ENCODE results near the gene HPN.

The HPN gene

GRCh38 chr19:35074426-35075201 lies 33.1 kb downstream of the HPN start:
- H3K4me3 ChIP-seq (replicated peaks in 1 of 2; ENCODE audit: low read depth in 2 of 2, low read length in 2 of 2), result no peak overlapping the region
- TF ChIP-seq CTCF (IDR thresholded peaks at IDR 0.05; ENCODE audit: low read depth, low read length), result no peak
- no peak for DNase-seq (ENCODE audit: low read depth in 2 of 2)

- no peak overlapping the region for H3K4me3 ChIP-seq (replicated peaks in 1 of 2; ENCODE audit: low read depth in 2 of 2, low read length in 2 of 2)
- no peak for TF ChIP-seq CTCF (IDR thresholded peaks at IDR 0.05; ENCODE audit: low read depth, low read length)
- DNase-seq (ENCODE audit: low read depth in 2 of 2), result no peak
These were observed 33.9 kb downstream of the HPN start for GRCh38 chr19:35075202-35076025.

DNA sequence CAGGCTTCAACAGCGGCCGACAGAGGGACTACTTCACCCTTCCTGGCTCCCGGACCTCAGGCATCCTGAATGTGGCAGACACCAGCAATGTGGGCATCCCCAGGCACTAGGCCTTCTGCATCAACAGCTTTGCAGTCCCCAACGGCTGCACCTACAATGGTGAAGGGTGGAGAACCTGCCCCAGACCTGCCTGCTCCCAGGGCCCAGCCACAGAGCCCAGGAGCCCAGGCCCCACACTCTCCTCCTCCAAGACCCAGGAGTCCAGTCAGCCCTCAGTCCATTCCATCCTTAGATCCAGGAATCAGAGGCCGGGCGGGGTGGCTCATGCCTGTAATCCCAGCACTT lies 34.5 kb downstream of the HPN start:
- DNase-seq (ENCODE audit: low read depth in 2 of 2), result no peak
- no peak for TF ChIP-seq CTCF (IDR thresholded peaks at IDR 0.05; ENCODE audit: low read depth, low read length)

DNA sequence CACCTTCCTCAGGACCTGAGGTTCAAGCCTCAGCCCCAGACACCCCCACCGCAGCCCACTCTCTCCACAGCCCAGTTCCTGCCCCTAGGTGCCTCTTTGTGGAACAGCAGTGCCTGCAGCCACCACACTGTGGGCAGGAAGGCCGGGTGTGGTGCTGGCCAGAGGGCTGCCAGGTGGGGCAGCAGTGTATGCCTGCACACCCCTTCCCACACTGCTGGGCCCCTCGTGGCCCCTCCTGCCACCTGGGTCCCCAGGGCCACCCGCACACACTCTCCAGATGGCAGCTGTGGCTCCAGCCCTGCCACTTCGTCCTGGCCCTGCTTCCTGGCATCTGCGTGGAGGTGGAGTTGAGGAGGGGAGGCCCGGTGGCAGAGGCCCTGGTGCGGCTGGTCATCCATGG lies 35.1 kb downstream of the HPN start:
- no peak for TF ChIP-seq CTCF (IDR thresholded peaks at IDR 0.05; ENCODE audit: low read depth, low read length)
- no peak for DNase-seq (ENCODE audit: low read depth in 2 of 2)
- H3K4me3 ChIP-seq (replicated peaks in 1 of 2; ENCODE audit: low read depth in 2 of 2, low read length in 2 of 2), result no peak overlapping the region

More for the DNA sequence above, 34.5 kb downstream of the HPN start:
- no peak overlapping the region for H3K4me3 ChIP-seq (replicated peaks in 1 of 2; ENCODE audit: low read depth in 2 of 2, low read length in 2 of 2)

DNA sequence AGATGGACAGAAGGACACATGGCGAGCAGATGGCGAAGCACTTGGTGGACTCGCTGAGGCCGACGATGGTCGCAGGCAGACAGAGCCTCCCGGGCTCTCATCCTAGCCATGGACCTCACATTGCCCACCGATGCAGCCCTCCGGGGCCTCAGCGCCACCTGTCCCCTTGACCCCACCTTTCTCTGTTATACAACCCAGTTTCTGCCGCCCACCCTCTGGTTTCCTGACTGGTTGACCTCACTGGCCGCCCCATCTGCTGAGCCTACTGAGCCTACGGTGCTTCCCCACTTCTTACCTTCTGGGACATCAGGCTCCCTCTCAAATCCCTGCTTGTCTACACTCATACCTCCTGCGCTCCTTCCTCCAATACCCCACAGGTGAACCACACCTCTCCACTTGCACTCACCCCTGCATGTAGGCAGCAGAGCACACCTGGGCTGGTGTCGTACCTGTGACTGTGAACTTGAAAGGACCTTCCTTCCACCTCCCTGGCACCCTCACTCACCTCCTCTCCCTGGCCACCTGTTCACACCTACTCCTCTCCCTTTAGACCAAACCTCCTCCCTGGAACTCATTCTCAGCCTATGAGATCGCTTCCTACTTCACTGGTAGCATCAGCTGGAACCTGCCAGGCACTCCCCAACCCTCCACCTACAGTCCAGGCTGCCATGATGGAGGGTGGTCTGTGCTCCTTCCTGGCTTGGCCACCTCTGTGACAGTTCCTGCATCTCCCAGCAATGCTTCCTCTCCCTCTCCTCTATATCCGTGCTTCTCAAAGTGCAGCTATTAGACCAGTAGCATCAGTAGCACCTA lies 36.1 kb downstream of the HPN start:
- no peak overlapping the region for H3K4me3 ChIP-seq (replicated peaks in 1 of 2; ENCODE audit: low read depth in 2 of 2, low read length in 2 of 2)
- TF ChIP-seq CTCF (IDR thresholded peaks at IDR 0.05; ENCODE audit: low read depth, low read length), result no peak
- DNase-seq (ENCODE audit: low read depth in 2 of 2), result no peak

- no peak for DNase-seq (ENCODE audit: low read depth in 2 of 2)
- TF ChIP-seq CTCF (IDR thresholded peaks at IDR 0.05; ENCODE audit: low read depth, low read length), result no peak
- no peak overlapping the region for H3K4me3 ChIP-seq (replicated peaks in 1 of 2; ENCODE audit: low read depth in 2 of 2, low read length in 2 of 2)
These were observed 38.3 kb downstream of the HPN start for GRCh38 chr19:35079826-35080225.

All from cardiac fibroblast (primary cell).